Measurements from ENCODE around the gene POMP. TPM values are rescaled to one million over a fixed set of nuclear protein-coding genes. Genes with fewer than 3 reads are reported as not detected.

The POMP gene, protein sequence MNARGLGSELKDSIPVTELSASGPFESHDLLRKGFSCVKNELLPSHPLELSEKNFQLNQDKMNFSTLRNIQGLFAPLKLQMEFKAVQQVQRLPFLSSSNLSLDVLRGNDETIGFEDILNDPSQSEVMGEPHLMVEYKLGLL
- 142 and 160 TPM in 2 replicates for total RNA-seq

DNA sequence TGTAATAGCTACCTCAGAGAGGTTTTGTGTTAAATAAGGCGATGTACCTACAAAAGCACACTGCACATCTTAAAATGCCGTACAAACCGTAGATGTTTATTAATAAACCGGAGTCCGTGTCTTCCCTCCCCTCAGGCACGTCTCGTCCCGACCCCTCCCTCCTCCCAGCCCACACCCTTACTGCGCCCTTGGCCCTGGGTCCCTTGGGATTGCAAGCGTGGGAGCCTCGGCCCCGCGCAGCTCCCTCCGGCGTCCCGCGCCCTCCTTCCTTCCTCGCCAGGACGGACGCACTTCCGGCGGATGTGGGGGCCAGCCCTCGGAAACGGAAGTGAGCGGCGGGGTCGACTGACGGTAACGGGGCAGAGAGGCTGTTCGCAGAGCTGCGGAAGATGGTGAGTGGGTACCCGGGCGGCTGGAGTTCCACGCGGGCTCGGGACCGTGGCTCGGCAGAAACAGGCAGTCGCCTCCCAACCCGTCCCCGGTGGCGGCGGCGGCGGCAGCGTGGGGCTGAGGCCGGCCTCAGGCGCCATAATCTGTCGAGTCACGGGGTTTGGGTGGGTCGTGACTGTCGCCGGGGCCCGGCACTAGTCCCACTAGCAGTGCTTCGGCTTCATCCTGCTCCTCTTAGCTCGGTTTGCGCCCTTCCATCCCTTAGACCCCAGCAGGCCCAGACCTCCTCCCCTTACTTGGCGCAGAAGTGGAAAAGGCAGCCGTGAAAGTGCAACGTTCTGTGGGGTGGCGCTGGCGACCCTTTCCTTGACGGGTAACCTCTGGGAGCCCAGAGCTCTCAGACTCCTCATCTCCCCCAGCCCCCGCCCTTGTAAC lies at the start of gene POMP:
POMP (plus strand) TSS at position 335 of the 825 bp plus-strand sequence; CDS start at position 390, 55 bp downstream.

DNA sequence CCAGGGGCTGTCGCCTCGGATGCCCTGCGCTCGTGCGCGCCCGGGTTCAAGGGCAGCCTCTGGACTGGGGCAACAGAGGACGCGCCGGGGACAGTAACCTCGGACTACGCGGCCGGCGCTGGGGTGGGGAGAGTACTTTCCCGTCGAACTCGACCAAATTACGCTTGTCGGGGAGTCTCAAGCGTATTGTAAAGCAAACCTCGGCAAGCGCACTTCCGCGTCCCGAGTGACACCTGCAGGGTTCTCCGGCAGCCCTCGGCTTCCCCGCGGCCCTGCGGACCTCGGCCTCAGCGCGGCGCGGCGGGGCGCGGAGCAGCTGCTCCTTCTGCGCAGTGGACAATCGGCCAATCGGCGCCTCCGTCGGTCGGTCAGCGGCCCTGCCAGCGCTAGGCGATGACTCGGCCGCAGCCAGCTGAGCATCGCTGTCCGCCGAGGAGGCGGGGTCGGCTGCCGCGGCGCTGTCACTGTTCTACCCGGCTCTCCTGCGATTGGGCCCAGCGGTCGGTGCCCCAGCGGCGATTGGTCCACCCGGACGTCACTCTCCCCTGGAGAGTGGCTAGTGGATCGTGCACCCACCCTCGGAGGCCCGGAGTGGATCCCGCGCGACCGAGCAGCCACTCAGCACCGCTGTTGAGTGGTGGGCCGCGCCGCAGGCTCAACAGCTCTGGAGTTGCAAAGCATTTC lies 59.8 kb downstream of the POMP start, which contains the start of gene SLC46A3:
SLC46A3 (minus strand) TSS at position 428 of the 684 bp plus-strand sequence. CDS start 972 bp downstream, outside the sequence.

Other genes with a start within 250 kb of the POMP start
- 0.21 and 0.70 TPM in 2 replicates for gene FLT1, start 164.0 kb upstream of the POMP start, total RNA-seq
- 3.1 and 3.4 TPM in 2 replicates for gene SLC46A3, start 59.8 kb downstream of the POMP start, total RNA-seq
- under 0.01 TPM in 1 of 2 replicates, not detected in the other for gene MTUS2, start 161.2 kb downstream of the POMP start, total RNA-seq

Data from airway epithelial cell (primary cell).